Kidney tubule cell (primary cell): Measurements from ENCODE around the gene DEFB124.

Experiments
- DNase-seq: peaks from one replicate; pipeline ENCODE4 v3.0.0-alpha.2; 2018; ENCODE audit warnings: low spot score

DEFB124 gene

GRCh38 chr20:31425797-31426196, 49.1 kb downstream of the DEFB124 start:
- no peak for DNase-seq

GRCh38 chr20:31418307-31418706, 56.6 kb downstream of the DEFB124 start:
- DNase-seq: no peak

- DNase-seq: no peak
Measured at GRCh38 chr20:31415653-31416052, 59.3 kb downstream of the DEFB124 start.
